Kidney epithelial cell (primary cell): ENCODE results near the gene LITAFD. TPM values are rescaled to one million over a fixed set of nuclear protein-coding genes. Genes with fewer than 3 reads are reported as not detected.

Experiments
- DNase-seq: peaks from one replicate; pipeline ENCODE4 v3.0.0-alpha.2; 2010; ENCODE audit warnings: low read depth
- H3K27me3 ChIP-seq: 2 replicates; pipeline ENCODE4 v1.6.0; 2011; ENCODE audit warnings: low read length; ENCODE audit not compliant: control insufficient read depth, insufficient read depth
- H3K36me3 ChIP-seq: 2 replicates; pipeline ENCODE4 v1.5.1; 2011; ENCODE audit warnings: low read length; ENCODE audit not compliant: control insufficient read depth, insufficient read depth
- H3K4me3 ChIP-seq: 2 replicates; pipeline ENCODE4 v1.5.1; 2011; ENCODE audit warnings: low read depth, mild to moderate bottlenecking, control low read depth, low read length
- CTCF ChIP-seq: IDR thresholded peaks from 2 replicates; pipeline ENCODE4 v1.5.1; 2011; ENCODE audit warnings: mild to moderate bottlenecking, moderate library complexity, low read length, control low read depth, inconsistent platforms; ENCODE audit not compliant: insufficient read depth, poor library complexity, severe bottlenecking
- total RNA-seq: library from RNA; depleted of rRNA; stranded (reverse); fragments of >200 nt; gene quantifications from 2 replicates; pipeline ENCODE4 v1.2.3, GENCODE V29; 2015

LITAFD gene
- total RNA-seq, 1 donor from 2014 or later = not detected

DNA sequence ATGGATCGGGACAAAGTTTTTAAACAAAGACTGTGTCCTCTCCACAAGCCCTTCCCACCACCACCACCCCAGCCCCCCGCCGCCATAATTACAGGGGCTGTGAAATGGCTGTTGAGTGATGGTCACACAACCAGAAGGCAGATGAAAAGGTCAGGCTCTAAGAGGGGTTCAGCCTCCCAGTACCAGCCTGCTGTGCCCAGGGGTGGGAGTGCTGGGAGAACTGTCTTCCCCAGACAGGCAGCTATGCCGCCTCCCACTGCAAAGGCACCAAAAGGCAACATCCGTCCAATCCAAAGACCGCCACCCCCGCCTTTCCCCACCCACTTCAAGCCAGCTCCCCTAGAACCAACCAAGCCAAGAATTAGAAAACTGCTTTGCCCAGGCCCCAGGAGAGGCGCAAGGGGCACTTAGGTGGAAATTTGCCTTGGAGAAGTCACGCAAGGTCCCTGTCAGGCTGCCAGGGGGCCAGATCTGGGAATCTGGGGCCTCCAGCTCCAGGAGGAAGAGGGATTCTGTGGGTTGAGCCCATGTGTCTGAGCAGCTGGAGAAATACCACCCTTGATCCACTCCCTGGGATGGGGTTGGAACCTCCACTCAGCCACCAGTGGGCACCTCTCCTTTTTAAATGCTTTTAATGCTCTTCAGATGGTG is 27.7 kb upstream of the LITAFD start:
- H3K4me3 ChIP-seq = no peak overlapping the region
- DNase-seq = no peak
- no peak for TF ChIP-seq CTCF
- H3K36me3 ChIP-seq = peaks cover 4% of the 10 kb centered on the region
- no peaks in the 10 kb centered on the region for H3K27me3 ChIP-seq

DNA sequence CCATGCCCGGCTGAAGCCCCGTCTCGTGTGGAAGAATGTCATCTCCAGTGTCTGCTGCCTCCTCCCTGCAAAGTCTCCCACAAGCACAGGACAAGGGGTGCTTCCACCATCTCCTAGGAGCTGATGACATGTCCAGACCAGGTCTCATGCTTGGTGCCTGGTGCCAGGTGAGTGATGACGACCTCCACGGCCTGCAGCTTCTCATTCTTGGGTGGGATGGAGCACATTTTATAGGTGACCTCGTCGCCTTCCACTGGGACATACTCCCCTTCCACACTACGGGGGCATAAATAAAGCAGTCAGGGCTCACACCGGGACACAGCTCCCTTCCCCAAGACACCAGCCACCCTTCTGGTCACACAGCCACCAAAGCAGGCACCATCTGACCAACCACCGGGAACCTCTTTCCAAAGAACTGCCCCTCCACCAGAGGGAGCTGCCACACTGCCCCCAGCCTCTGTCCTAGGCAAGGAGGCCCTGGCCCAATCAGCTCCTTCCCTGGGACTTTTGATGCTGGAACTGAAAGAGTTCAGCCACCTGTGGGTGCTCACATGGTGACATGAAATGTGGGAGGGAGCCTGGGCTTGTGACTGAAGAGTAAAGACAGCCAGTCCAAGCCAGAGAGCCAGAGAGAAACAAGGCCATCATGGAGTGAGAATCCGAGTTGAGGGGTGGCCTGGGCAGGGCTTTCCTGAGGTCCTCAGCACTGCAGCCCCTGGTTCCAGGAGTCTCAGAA is 26.9 kb upstream of the LITAFD start:
- H3K27me3 ChIP-seq = no peaks in the 10 kb centered on the region
- no peak for DNase-seq
- peaks cover 4% of the 10 kb centered on the region for H3K36me3 ChIP-seq
- no peak for TF ChIP-seq CTCF
- no peak overlapping the region for H3K4me3 ChIP-seq

DNA sequence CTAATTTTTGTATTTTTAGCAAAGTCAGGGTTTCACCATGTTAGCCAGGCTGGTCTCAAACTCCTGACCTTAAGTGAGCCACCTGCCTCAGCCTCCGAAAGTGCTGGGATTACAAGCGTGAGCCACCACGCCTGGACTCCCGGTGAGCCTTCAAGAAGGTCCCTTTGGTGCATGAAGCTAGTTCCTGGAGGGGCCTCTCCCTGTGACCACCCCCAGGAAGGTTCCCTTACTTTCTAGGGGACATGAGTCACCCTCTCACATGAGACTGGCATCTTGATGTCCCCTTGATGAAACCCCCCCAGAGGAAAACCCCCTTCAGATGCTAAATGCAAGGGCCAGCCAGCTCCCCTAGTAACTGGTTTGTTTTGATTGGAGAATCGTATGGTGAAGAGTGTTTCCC is 26.2 kb upstream of the LITAFD start:
- peaks cover 4% of the 10 kb centered on the region for H3K36me3 ChIP-seq
- H3K27me3 ChIP-seq = no peaks in the 10 kb centered on the region
- no peak overlapping the region for H3K4me3 ChIP-seq
- no peak for TF ChIP-seq CTCF
- no peak for DNase-seq

DNA sequence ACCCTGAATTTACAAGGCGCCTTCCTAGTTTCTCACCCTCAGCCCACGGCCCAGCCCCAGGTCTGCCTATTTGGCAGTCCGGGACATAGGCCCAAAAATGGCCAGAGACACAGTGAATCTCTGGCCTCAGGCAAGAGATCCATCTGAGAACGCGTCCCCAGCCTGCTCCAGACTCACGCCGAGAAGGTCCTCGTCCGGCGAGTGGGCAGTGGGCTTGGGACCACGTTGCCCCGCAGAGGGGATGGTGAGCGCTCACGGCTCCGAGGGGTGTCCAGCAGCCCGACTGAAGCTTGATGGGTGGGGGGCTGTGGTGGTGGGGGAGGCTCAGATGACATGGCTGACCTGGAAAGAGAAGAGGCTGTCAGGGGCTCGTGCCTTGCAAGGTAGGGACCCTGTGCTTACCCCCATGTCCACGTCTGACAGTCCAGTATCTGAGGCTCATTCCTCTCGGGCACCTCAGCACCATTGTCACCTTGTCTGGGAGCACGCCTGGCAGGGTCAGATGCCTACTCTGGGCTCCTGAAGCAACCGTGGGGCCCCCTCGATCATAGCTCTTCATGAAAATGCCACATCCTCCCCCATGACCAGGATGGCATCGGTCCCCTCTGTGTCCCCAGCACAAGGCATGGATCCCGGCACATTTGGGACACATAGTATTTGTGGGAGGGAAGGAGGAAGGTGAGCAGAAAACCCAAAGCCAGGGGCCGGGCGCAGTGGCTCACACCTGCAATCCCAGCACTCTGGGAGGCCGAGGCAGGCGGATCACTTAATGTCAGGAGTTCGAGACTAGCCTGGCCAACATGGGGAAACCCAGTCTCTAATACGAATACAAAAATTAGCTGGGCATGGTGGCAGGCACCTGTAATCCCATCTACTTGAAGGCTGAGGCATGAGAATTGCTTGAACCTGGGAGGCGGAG is 22.9 kb upstream of the LITAFD start:
- Histone ChIP-seq H3K27me3 (no peaks in the 10 kb centered on the region), H3K36me3 (peaks cover 3% of the 10 kb centered on the region), H3K4me3 (no peak overlapping the region)
- TF ChIP-seq CTCF = no peak
- no peak for DNase-seq

- DNase-seq = no peak
- Histone ChIP-seq H3K36me3 (peaks cover 3% of the 10 kb centered on the region), H3K27me3 (no peaks in the 10 kb centered on the region), H3K4me3 (no peak overlapping the region)
- no peak for TF ChIP-seq CTCF
Observed at GRCh38 chr16:8859913-8860881, 22.0 kb upstream of the LITAFD start.
